NOMO-1 treated with DMSO at 0.1 percent for 48 hours (cell line): ENCODE data around the gene FRMD5.
"Not testable (repeated sequence)": the region's sequence is repeated elsewhere in the genome, so short reads cannot be mapped to it uniquely, and the experiment has no call there.

Source experiments
- DNase-seq: peaks from one replicate; lab custom pipeline; 2025; ENCODE audit not compliant: unreplicated experiment; lab: John Stamatoyannopoulos, UW

FRMD5 gene

GRCh38 chr15:44195151-44195740 is at the start of gene FRMD5:
Gene FRMD5, minus strand, starts transcription at chr15:44195271.
- peak; percentile 39 for DNase-seq

- no peak for DNase-seq
Measured at GRCh38 chr15:44243829-44244228, 48.8 kb upstream of the FRMD5 start.

- no peak for DNase-seq
Measured at GRCh38 chr15:44243141-44243540, 48.1 kb upstream of the FRMD5 start.

GRCh38 chr15:44231842-44232241 is 36.8 kb upstream of the FRMD5 start:
- no peak for DNase-seq

- not testable (repeated sequence) for DNase-seq
Measured at GRCh38 chr15:44229301-44229700, 34.2 kb upstream of the FRMD5 start.

- no peak for DNase-seq
Measured at GRCh38 chr15:44227584-44227983, 32.5 kb upstream of the FRMD5 start.

GRCh38 chr15:44227001-44227400 is 31.9 kb upstream of the FRMD5 start:
- not testable (repeated sequence) for DNase-seq

- DNase-seq, result no peak
Measured at GRCh38 chr15:44222478-44222877, 27.4 kb upstream of the FRMD5 start.

GRCh38 chr15:44219073-44219472 is 24.0 kb upstream of the FRMD5 start:
- DNase-seq, result peak; percentile 24

- DNase-seq, result no peak
Measured at GRCh38 chr15:44216958-44217357, 21.9 kb upstream of the FRMD5 start.

GRCh38 chr15:44215594-44215993 is 20.5 kb upstream of the FRMD5 start:
- DNase-seq, result no peak

- no peak for DNase-seq
Measured at GRCh38 chr15:44208956-44209355, 13.9 kb upstream of the FRMD5 start.

GRCh38 chr15:44207643-44208042 is 12.6 kb upstream of the FRMD5 start:
- DNase-seq, result no peak

GRCh38 chr15:44199393-44199792 is 4.3 kb upstream of the FRMD5 start:
- DNase-seq, result no peak

GRCh38 chr15:44194323-44195150 is 534 bp downstream of the FRMD5 start:
- no peak for DNase-seq

GRCh38 chr15:44193651-44194322 is 1.3 kb downstream of the FRMD5 start:
- DNase-seq, result no peak

GRCh38 chr15:44188795-44189194 is 6.3 kb downstream of the FRMD5 start:
- DNase-seq, result no peak

GRCh38 chr15:44186705-44187104 is 8.4 kb downstream of the FRMD5 start:
- no peak for DNase-seq

GRCh38 chr15:44183363-44183762 is 11.7 kb downstream of the FRMD5 start:
- no peak for DNase-seq

GRCh38 chr15:44181410-44181809 is 13.7 kb downstream of the FRMD5 start:
- DNase-seq, result no peak

GRCh38 chr15:44177139-44177538 is 17.9 kb downstream of the FRMD5 start:
- DNase-seq, result no peak

GRCh38 chr15:44173813-44174212 is 21.3 kb downstream of the FRMD5 start:
- DNase-seq, result no peak
